Epithelial cell of proximal tubule (primary cell): ENCODE results near the gene CAPZA3. TPM values are rescaled to one million over a fixed set of nuclear protein-coding genes. Genes with fewer than 3 reads are reported as not detected.
"Not testable (repeated sequence)": the region's sequence is repeated elsewhere in the genome, so short reads cannot be mapped to it uniquely, and the experiment has no call there.

Experiments used
- DNase-seq: peaks from one replicate; pipeline ENCODE4 v3.0.0-alpha.2; 2011; ENCODE audit warnings: low read depth
- H3K4me3 ChIP-seq: 2 replicates; pipeline ENCODE4 v1.5.1; 2011; ENCODE audit warnings: low read depth, mild to moderate bottlenecking, low read length
- CTCF ChIP-seq: conservative IDR thresholded peaks from 2 replicates; pipeline ENCODE4 v1.5.1; 2012; ENCODE audit warnings: low read depth, mild to moderate bottlenecking, low read length
- total RNA-seq: library from RNA; depleted of rRNA; stranded (reverse); fragments of >200 nt; gene quantifications from 2 replicates; pipeline ENCODE4 v1.2.3, GENCODE V29; 2015

The CAPZA3 gene
- total RNA-seq, 1 donor from 2014 or later, result not detected

- no peak for TF ChIP-seq CTCF
- no peak overlapping the region for H3K4me3 ChIP-seq
- DNase-seq, result no peak
These were observed 15.0 kb downstream of the CAPZA3 start for GRCh38 chr12:18752947-18753346.

GRCh38 chr12:18753481-18754123, 15.7 kb downstream of the CAPZA3 start:
- TF ChIP-seq CTCF, result no peak
- H3K4me3 ChIP-seq, result no peak overlapping the region
- no peak for DNase-seq

- no peak overlapping the region for H3K4me3 ChIP-seq
- TF ChIP-seq CTCF, result no peak
- no peak for DNase-seq
These were observed 16.3 kb downstream of the CAPZA3 start for GRCh38 chr12:18754124-18754707.

GRCh38 chr12:18755341-18755740, 17.4 kb downstream of the CAPZA3 start:
- DNase-seq, result no peak
- no peak for TF ChIP-seq CTCF
- no peak overlapping the region for H3K4me3 ChIP-seq

- not testable (repeated sequence) for DNase-seq, H3K4me3 ChIP-seq
These were observed 28.6 kb downstream of the CAPZA3 start for GRCh38 chr12:18766479-18766878.

GRCh38 chr12:18782827-18783226, 44.9 kb downstream of the CAPZA3 start:
- TF ChIP-seq CTCF, result no peak
- no peak for DNase-seq
- no peak overlapping the region for H3K4me3 ChIP-seq

- not testable (repeated sequence) for H3K4me3 ChIP-seq, DNase-seq
These were observed 47.5 kb downstream of the CAPZA3 start for GRCh38 chr12:18785465-18785864.

Other genes starting within 250 kb of the CAPZA3 start
- gene PLCZ1, start 107 bp upstream of the CAPZA3 start, total RNA-seq, result not detected in 2 replicates